Measurements from ENCODE around the gene MARS1. TPM values are rescaled to one million over a fixed set of nuclear protein-coding genes. Genes with fewer than 3 reads are reported as not detected.

MARS1 gene
- total and polyA plus RNA-seq, 2 experiments from 2014 or later = 266 to 351 TPM

GRCh38 chr12:57551637-57552305 is 63.9 kb downstream of the MARS1 start:
- ATAC-seq (no peak), DNase-seq (ENCODE audit: low spot score) (no peak)
- Histone ChIP-seq H3K4me1 (ENCODE audit: insufficient read depth) (peaks cover 38% of the 10 kb centered on the region), H3F3A (replicated peaks; ENCODE audit: low read depth) (peaks cover 12% of the 10 kb centered on the region), H3K36me3 (ENCODE audit: insufficient read depth) (no peaks in the 10 kb centered on the region), H3K9me2 (ENCODE audit: insufficient read depth) (no peaks in the 10 kb centered on the region), H3K79me2 (replicated peaks; ENCODE audit: insufficient read depth) (peaks cover 33% of the 10 kb centered on the region), H2AFZ (no peak overlapping the region), H4K20me1 (replicated peaks; ENCODE audit: insufficient read depth) (peaks cover 15% of the 10 kb centered on the region), H3K27ac (ENCODE audit: low read depth) (0 out of 2 replicates have a peak overlapping the region, but pooled peaks have one; percentile 9), H3K4me2 (peak overlapping the region; percentile 88), H3K4me3 (0 out of 2 replicates have a peak overlapping the region, but pooled peaks have one; percentile 20), H3K27me3 (ENCODE audit: insufficient read depth) (peaks cover 14% of the 10 kb centered on the region)
- Mint-ChIP-seq H3K9me3 (no peaks in the 10 kb centered on the region), H3K27ac (no peak overlapping the region), H3K27me3 (ENCODE audit: insufficient read depth, low read depth, poor library complexity) (peaks cover 13% of the 10 kb centered on the region), H3K4me1 (peaks cover 57% of the 10 kb centered on the region), H3K36me3 (ENCODE audit: low read depth) (no peaks in the 10 kb centered on the region; the same call in 2 of the 3 replicates), H3K4me3 (peak overlapping the region; percentile 79)
- TF ChIP-seq CTCF (conservative IDR thresholded peaks at IDR 0.05; ENCODE audit: low read depth in 2 of 2) (no peak), CREB1 (CRISPR knock-in tag; IDR thresholded peaks at IDR 0.05; ENCODE audit: low read depth) (no peak), EZH2 (IDR thresholded peaks at IDR 0.05; ENCODE audit: low read depth, unreplicated experiment) (no peak), EZH2phosphoT487 (IDR thresholded peaks at IDR 0.05; ENCODE audit: unreplicated experiment) (no peak), POLR2AphosphoS5 (IDR thresholded peaks at IDR 0.05; ENCODE audit: low read depth) (no peak), REST (IDR thresholded peaks at IDR 0.05; ENCODE audit: unreplicated experiment) (no peak), ETS1 (IDR thresholded peaks at IDR 0.05) (no peak), STAT1 (IDR thresholded peaks at IDR 0.05; ENCODE audit: unreplicated experiment) (no peak), ZNF331 (CRISPR knock-in tag; IDR thresholded peaks at IDR 0.05; ENCODE audit: low read depth) (no peak)

Data from GM23338 (cell line).